KMS-11 (cell line): ENCODE results near the gene CTRB1.
"Not testable (repeated sequence)": the region's sequence is repeated elsewhere in the genome, so short reads cannot be mapped to it uniquely, and the experiment has no call there.

Experiments used
- H2AFZ ChIP-seq: fragments of 200-600 bp; sonication (generic); 2 replicates; pipeline ENCODE4 v1.6.1; 2016; ENCODE audit warnings: antibody characterized with exemption, mixed run types, low read depth
- H3K27ac ChIP-seq: fragments of 200-600 bp; sonication (generic); 2 replicates; pipeline ENCODE4 v1.6.1; 2016; ENCODE audit warnings: mild to moderate bottlenecking, mixed run types
- H3K27me3 ChIP-seq: fragments of 200-600 bp; sonication (generic); 2 replicates; pipeline ENCODE4 v1.6.1; 2017; ENCODE audit warnings: mild to moderate bottlenecking, low read depth, mixed run types, moderate library complexity; ENCODE audit not compliant: insufficient read depth
- H3K36me3 ChIP-seq: fragments of 200-600 bp; sonication (generic); 2 replicates; pipeline ENCODE4 v1.6.1; 2017; ENCODE audit warnings: mild to moderate bottlenecking, mixed run types; ENCODE audit not compliant: insufficient read depth
- H3K4me1 ChIP-seq: fragments of 200-600 bp; sonication (generic); 2 replicates; pipeline ENCODE4 v1.6.1; 2016; ENCODE audit warnings: mild to moderate bottlenecking, low read depth, mixed run types; ENCODE audit not compliant: poor library complexity, severe bottlenecking
- H3K4me2 ChIP-seq: fragments of 200-600 bp; sonication (generic); 2 replicates; pipeline ENCODE4 v1.7.0; 2016; ENCODE audit warnings: mild to moderate bottlenecking, mixed run types
- H3K4me3 ChIP-seq: fragments of 200-600 bp; sonication (generic); IDR thresholded peaks from 2 replicates; pipeline ENCODE4 v1.6.1; 2017; ENCODE audit warnings: low read depth, low read length, mixed read lengths; ENCODE audit not compliant: insufficient read depth
- H3K79me2 ChIP-seq: fragments of 200-600 bp; sonication (generic); 2 replicates; pipeline ENCODE4 v1.6.1; 2016; ENCODE audit warnings: low read depth, mixed run types; ENCODE audit not compliant: insufficient read depth
- H3K9ac ChIP-seq: fragments of 200-600 bp; sonication (generic); 2 replicates; pipeline ENCODE4 v1.6.1; 2016; ENCODE audit warnings: mild to moderate bottlenecking, mixed run types
- H4K20me1 ChIP-seq: fragments of 200-600 bp; sonication (generic); 2 replicates; pipeline ENCODE4 v1.6.1; 2016; ENCODE audit warnings: mild to moderate bottlenecking, mixed run types; ENCODE audit not compliant: insufficient read depth
- CTCF ChIP-seq: fragments of 200-600 bp; sonication (generic); conservative IDR thresholded peaks from 2 replicates; pipeline ENCODE4 v1.6.1; 2017; ENCODE audit warnings: low read depth, mild to moderate bottlenecking, antibody characterized with exemption, low read length, moderate library complexity, mixed read lengths

The CTRB1 gene

DNA sequence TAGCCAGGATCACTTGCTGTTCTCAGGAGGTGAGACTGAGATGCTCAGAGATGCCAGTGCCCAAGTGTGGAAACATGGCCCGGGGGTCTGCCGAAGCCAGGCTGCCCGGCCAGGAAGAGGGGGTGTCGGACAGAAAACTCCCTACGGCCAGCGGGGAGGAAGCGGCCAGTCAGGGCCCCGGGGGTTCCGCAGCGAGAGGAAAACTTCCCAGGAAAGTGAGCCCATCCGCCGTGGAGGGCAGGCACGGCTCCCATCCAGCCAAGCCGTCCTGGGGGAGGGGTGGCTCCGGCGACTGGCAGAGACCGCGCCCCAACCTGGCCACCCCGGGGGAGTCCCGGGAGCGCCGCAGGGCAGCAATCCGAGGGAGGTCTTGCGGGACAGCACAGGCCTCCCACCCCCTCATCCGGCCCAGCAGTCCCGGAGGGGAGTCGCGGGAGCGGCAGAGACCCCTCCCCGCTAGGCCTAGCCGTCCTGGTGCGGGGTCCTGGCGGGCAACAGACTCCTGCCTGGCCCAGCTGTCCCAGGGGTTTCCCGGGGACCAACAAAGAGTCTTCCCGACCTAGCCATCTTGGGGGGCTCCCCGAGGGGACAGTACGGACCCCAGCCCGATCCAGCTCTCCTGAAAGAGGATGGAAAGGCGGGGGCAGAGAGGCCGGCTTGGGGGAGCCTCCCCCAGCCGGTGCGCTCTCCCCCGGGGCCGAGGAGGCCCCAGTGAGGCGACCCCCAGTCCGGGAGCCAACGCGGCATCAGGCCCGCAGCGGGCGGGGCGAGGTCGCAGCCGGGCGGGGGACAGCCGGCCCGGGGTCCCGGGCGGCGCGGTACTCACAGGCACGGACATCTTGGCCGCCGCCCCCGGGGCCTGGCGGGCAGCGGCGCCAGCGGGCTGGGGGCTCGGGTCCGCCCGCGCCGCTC is 46.5 kb downstream of the CTRB1 start:
- no peaks in the 10 kb centered on the region for H3K4me1 ChIP-seq
- no peak for TF ChIP-seq CTCF
- no peak overlapping the region for H3K27ac ChIP-seq
- no peaks in the 10 kb centered on the region for H3K36me3 ChIP-seq
- no peaks in the 10 kb centered on the region for H3K27me3 ChIP-seq
- H2AFZ ChIP-seq, result peak overlapping the region; percentile 99
- H4K20me1 ChIP-seq, result no peaks in the 10 kb centered on the region
- peak overlapping the region; percentile 89 for H3K9ac ChIP-seq
- no peaks in the 10 kb centered on the region for H3K79me2 ChIP-seq
- H3K4me3 ChIP-seq, result no peak overlapping the region
- peak overlapping the region; percentile 54 for H3K4me2 ChIP-seq

DNA sequence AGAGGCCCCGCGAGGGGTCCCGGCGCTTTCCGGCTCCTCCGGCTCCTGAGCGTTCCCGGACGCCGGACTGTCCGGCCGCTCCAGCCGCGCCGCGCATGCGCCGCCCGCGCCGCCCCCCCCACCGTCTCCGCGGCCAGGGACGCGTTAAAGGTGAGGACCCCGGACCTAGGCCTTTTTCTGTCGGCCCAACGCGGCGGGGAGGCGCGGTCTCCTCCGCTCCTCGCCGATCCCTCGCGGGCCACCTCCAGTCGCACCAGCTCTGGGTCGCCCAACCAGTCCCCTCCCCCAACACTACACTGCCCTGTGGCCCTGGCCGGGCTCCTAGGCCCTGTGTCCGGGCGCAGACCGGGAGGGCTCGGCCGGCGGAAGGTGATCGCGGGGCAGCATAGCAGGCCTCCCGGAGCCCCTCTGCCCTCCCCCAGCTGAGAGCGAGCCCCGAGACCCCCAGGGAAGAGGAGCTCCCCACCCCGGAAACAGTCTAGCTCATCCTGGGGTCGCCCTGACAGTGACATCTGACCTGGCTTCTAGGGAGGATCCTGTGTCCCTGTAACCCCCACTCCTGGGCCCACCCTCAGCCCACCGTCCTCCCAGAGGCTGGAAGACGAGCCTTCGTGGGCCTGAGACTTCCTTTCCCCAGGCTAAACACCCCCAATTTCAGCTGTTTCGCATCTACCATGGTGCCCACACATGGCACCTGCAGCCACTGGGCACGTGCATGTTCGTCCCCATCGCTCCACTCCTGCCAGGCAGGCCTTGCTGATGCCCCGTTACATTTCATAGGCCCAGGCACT is 47.3 kb downstream of the CTRB1 start:
- Histone ChIP-seq H3K36me3 (no peaks in the 10 kb centered on the region), H3K4me2 (peak overlapping the region; percentile 51; the same call in 1 of the 2 replicates), H4K20me1 (no peaks in the 10 kb centered on the region), H3K9ac (peak overlapping the region; percentile 89), H2AFZ (peak overlapping the region; percentile 99), H3K4me3 (no peak overlapping the region), H3K27ac (no peak overlapping the region), H3K4me1 (no peaks in the 10 kb centered on the region), H3K79me2 (no peaks in the 10 kb centered on the region), H3K27me3 (no peaks in the 10 kb centered on the region)
- no peak for TF ChIP-seq CTCF

GRCh38 chr16:75266738-75267630 is 48.2 kb downstream of the CTRB1 start:
- Histone ChIP-seq H3K9ac (no peak overlapping the region), H2AFZ (peak overlapping the region; percentile 99), H3K27me3 (no peaks in the 10 kb centered on the region), H3K79me2 (no peaks in the 10 kb centered on the region), H3K36me3 (no peaks in the 10 kb centered on the region), H3K4me3 (no peak overlapping the region), H4K20me1 (no peaks in the 10 kb centered on the region), H3K4me1 (no peaks in the 10 kb centered on the region), H3K27ac (no peak overlapping the region), H3K4me2 (no peak overlapping the region; the same call in 1 of the 2 replicates)
- TF ChIP-seq CTCF, result no peak

DNA sequence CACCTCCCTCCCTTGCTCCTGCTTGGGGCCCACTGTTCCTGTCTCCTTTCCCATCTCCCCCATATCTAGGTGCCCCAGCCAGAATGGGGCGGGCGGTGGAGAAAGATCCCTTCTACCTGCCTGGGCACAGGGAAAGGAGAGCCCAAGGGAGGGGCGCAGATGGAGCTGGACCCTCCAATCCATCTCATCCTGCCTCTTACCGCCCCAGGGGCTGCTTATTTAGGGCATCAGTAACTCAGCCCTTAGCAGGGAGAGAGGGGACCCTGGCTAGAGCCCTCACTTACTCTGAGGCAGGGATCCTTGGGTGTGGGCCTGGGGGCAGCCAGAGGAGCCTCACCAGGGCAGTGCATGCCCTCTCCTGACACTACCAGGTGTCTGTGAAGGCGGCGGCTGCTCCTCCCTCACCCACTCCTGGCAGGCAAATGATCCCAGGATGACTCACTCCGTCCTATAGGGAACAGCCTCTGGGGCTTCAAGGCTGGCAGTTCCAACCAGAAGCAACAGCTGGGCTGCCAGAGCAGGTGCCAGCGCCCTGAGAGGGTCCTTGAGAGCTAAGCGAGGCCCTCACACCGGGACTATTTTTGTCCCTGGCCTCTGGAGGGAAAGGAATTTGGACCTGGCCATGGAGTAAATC is 49.0 kb downstream of the CTRB1 start:
- no peak for TF ChIP-seq CTCF
- Histone ChIP-seq H3K4me3 (no peak overlapping the region), H3K4me1 (no peaks in the 10 kb centered on the region), H3K9ac (no peak overlapping the region), H3K27ac (no peak overlapping the region), H3K4me2 (no peak overlapping the region), H4K20me1 (no peaks in the 10 kb centered on the region), H3K27me3 (no peaks in the 10 kb centered on the region), H2AFZ (no peak overlapping the region), H3K79me2 (no peaks in the 10 kb centered on the region), H3K36me3 (no peaks in the 10 kb centered on the region)

DNA sequence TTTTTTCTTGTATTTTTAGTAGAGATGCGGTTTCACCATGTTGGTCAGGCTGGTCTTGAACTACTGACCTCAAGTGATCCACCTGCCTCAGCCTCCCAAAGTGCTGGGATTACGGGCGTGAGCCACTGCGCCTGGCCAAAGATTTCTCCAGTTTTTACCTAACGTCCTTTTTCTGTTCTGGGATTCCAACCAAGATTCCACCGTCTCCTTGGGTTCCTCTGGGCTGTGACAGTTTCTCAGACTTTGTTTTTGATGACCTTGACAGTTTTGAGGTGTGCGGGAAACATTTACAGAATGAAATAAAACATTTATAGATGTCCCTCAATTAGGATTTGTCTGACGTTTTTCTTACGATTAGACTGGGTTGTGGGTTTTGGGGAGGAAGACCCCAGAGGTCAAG is 50.6 kb downstream of the CTRB1 start:
- not testable (repeated sequence) for H3K4me1 ChIP-seq, H3K4me3 ChIP-seq, H3K27me3 ChIP-seq, H3K4me2 ChIP-seq, H3K27ac ChIP-seq, H2AFZ ChIP-seq, H4K20me1 ChIP-seq, H3K9ac ChIP-seq, H3K79me2 ChIP-seq, H3K36me3 ChIP-seq
